Effector memory CD4-positive, alpha-beta T cell (primary cell): ENCODE data around the gene NHLH1.

Source experiments
- DNase-seq, 3 donors: peaks; one replicate each; pipeline ENCODE4 v3.0.0-alpha.2; 2020
- H3K27ac ChIP-seq: 2 replicates; pipeline ENCODE4 v1.7.0; 2013; ENCODE audit warnings: mild to moderate bottlenecking, low read length, moderate library complexity; ENCODE audit not compliant: insufficient read depth, poor library complexity, severe bottlenecking
- H3K27me3 ChIP-seq: replicated peaks from 2 replicates; pipeline ENCODE4 v1.7.0; 2013; ENCODE audit warnings: mild to moderate bottlenecking, low read length; ENCODE audit not compliant: insufficient read depth, control insufficient read depth, poor library complexity, severe bottlenecking
- H3K36me3 ChIP-seq: 2 replicates; pipeline ENCODE4 v1.7.0; 2013; ENCODE audit warnings: mild to moderate bottlenecking, low read length, moderate library complexity; ENCODE audit not compliant: control insufficient read depth, insufficient read depth
- H3K4me1 ChIP-seq: 2 replicates; pipeline ENCODE4 v1.7.0; 2013; ENCODE audit warnings: low read length, mild to moderate bottlenecking; ENCODE audit not compliant: control insufficient read depth, insufficient read depth, poor library complexity, severe bottlenecking
- H3K4me3 ChIP-seq: 2 replicates; pipeline ENCODE4 v1.7.0; 2013; ENCODE audit warnings: low read length, low read depth, mild to moderate bottlenecking; ENCODE audit not compliant: insufficient read depth, poor library complexity, severe bottlenecking
- H3K9me3 ChIP-seq: 2 replicates; pipeline ENCODE4 v1.7.0; 2013; ENCODE audit warnings: mild to moderate bottlenecking, low read length, moderate library complexity; ENCODE audit not compliant: control insufficient read depth

NHLH1 gene

GRCh38 chr1:160419838-160420169 is 52.9 kb downstream of the NHLH1 start:
- DNase-seq = no peak
- Histone ChIP-seq H3K9me3 (no peaks in the 10 kb centered on the region), H3K4me1 (no peaks in the 10 kb centered on the region), H3K4me3 (no peak overlapping the region), H3K27ac (no peak overlapping the region), H3K36me3 (no peaks in the 10 kb centered on the region), H3K27me3 (no peaks in the 10 kb centered on the region)

- DNase-seq = no peak
- H3K4me1 ChIP-seq = no peaks in the 10 kb centered on the region
- H3K4me3 ChIP-seq = no peak overlapping the region
- no peaks in the 10 kb centered on the region for H3K9me3 ChIP-seq
- no peak overlapping the region for H3K27ac ChIP-seq
- no peaks in the 10 kb centered on the region for H3K27me3 ChIP-seq
- no peaks in the 10 kb centered on the region for H3K36me3 ChIP-seq
Observed at GRCh38 chr1:160420881-160421842, 54.3 kb downstream of the NHLH1 start.

GRCh38 chr1:160421881-160422280 is 55.0 kb downstream of the NHLH1 start:
- Histone ChIP-seq H3K36me3 (no peaks in the 10 kb centered on the region), H3K27me3 (no peaks in the 10 kb centered on the region), H3K4me1 (no peaks in the 10 kb centered on the region), H3K9me3 (no peaks in the 10 kb centered on the region), H3K27ac (no peak overlapping the region), H3K4me3 (no peak overlapping the region)
- no peak for DNase-seq
